Body of pancreas (tissue), 4 donors: ENCODE data around the gene ANKRD44. TPM values are rescaled to one million over a fixed set of nuclear protein-coding genes. Genes with fewer than 3 reads are reported as not detected.

ENCODE experiments used
- ATAC-seq: fragments of 150-250 bp; one replicate; pipeline ENCODE4 v1.9.1; 2016
- DNase-seq, 4 donors: peaks; one replicate each; pipeline ENCODE4 v3.0.0-alpha.2; 2019
- H3K27ac ChIP-seq, 4 donors: fragments of 200-600 bp; sonication (generic); 1 replicate in 3 of 4; 2 replicates in 1 of 4; pipeline versions ENCODE4 v1.5.1 to v1.6.1; 2016 to 2019; ENCODE audit warnings: mild to moderate bottlenecking in 1 of 4, mixed read lengths in 1 of 4, moderate library complexity in 1 of 4
- H3K27me3 ChIP-seq, 2 donors: fragments of 200-600 bp; sonication (generic); one replicate each; pipeline ENCODE4 v1.6.0; 2016; ENCODE audit warnings: mild to moderate bottlenecking in 1 of 2
- H3K36me3 ChIP-seq, 2 donors: fragments of 200-600 bp; sonication (generic); replicated peaks in 1 of 2; 2 replicates each; pipeline ENCODE4 v1.5.1; 2016; ENCODE audit warnings: low read depth in 2 of 2; ENCODE audit not compliant: insufficient read depth in 1 of 2
- H3K4me1 ChIP-seq: fragments of 200-600 bp; sonication (generic); one replicate; pipeline ENCODE4 v1.6.0; 2016
- H3K4me3 ChIP-seq, 2 donors: fragments of 200-600 bp; sonication (generic); 1 replicate in 1 of 2; 2 replicates in 1 of 2; pipeline ENCODE4 v1.5.1; 2016 to 2019
- H3K9me3 ChIP-seq, 3 donors: fragments of 200-600 bp; sonication (generic); 1 replicate in 2 of 3; 2 replicates in 1 of 3; pipeline ENCODE4 v1.5.1; 2016
- POLR2A ChIP-seq, 3 donors: fragments of 450-650 bp; IDR thresholded peaks; one replicate each; pipeline ENCODE4 v1.6.1; 2016; ENCODE audit warnings: antibody characterized with exemption in 3 of 3, mild to moderate bottlenecking in 2 of 3
- WGBS, 2 donors: methylation state at CpG; one replicate each; pipeline ENCODE4 v1.1.5; 2017; 5-methylcytosine and 5-hydroxymethylcytosine counted together
- intact Hi-C: fragments of 100-400 bp; cut with DNase I; formaldehyde crosslinking; loops from one replicate; pipeline ENCODE4 v1.15.1; 2023
- total RNA-seq, 2 donors: library from RNA; depleted of rRNA; stranded (reverse); fragments of >200 nt; gene quantifications; one replicate each; pipeline ENCODE4 v1.1.0, GENCODE V29; 2016
- TF ChIP-seq, protein P1 (sequence below), 7 experiments: fragments of 450-650 bp in 4 of 7; fragments of 200-600 bp in 3 of 7; sonication (generic) in 3 of 7; IDR thresholded peaks; one replicate each; pipeline ENCODE4 v1.5.1; 2016 to 2019; ENCODE audit warnings: antibody characterized with exemption in 7 of 7

ANKRD44 gene
- total RNA-seq, 2 donors from 2014 or later = 12.2 TPM

DNA sequence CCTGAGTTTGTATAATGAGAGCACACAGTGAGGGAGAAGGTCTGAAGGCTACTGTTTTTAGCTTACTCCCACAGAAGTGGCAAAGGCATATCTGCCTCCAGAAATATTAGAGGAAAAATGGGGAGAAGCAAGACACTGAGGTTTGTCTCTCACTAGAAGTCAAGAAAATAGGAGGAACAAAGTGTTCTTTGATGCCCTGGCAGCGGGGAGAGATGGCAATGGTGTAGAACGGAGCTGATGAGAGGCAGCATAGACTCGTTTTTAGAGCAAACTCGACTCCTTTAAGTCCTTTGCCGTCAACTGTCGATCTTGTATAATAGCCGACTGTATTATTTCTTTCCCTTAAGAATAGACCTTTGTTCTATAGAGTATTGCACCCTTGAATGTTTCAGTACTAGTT is 73.8 kb downstream of the ANKRD44 start:
- no peaks in the 10 kb centered on the region for H3K9me3 ChIP-seq
- no peaks in the 10 kb centered on the region for H3K27me3 ChIP-seq
- no peak for ATAC-seq
- DNase-seq = no peak
- no peaks in the 10 kb centered on the region for H3K4me1 ChIP-seq
- intact Hi-C loops = no loop called here
- TF ChIP-seq, protein P1, sequence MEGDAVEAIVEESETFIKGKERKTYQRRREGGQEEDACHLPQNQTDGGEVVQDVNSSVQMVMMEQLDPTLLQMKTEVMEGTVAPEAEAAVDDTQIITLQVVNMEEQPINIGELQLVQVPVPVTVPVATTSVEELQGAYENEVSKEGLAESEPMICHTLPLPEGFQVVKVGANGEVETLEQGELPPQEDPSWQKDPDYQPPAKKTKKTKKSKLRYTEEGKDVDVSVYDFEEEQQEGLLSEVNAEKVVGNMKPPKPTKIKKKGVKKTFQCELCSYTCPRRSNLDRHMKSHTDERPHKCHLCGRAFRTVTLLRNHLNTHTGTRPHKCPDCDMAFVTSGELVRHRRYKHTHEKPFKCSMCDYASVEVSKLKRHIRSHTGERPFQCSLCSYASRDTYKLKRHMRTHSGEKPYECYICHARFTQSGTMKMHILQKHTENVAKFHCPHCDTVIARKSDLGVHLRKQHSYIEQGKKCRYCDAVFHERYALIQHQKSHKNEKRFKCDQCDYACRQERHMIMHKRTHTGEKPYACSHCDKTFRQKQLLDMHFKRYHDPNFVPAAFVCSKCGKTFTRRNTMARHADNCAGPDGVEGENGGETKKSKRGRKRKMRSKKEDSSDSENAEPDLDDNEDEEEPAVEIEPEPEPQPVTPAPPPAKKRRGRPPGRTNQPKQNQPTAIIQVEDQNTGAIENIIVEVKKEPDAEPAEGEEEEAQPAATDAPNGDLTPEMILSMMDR (IDR thresholded peaks at IDR 0.05) = no peak
- no peak for TF ChIP-seq POLR2A (IDR thresholded peaks at IDR 0.05)
- H3K27ac ChIP-seq = no peak overlapping the region
- 67 to 69% methylated on average over 7 of the region's 7 CpGs for WGBS, 2 donors
- H3K4me3 ChIP-seq = no peak overlapping the region
- no peaks in the 10 kb centered on the region for H3K36me3 ChIP-seq

DNA sequence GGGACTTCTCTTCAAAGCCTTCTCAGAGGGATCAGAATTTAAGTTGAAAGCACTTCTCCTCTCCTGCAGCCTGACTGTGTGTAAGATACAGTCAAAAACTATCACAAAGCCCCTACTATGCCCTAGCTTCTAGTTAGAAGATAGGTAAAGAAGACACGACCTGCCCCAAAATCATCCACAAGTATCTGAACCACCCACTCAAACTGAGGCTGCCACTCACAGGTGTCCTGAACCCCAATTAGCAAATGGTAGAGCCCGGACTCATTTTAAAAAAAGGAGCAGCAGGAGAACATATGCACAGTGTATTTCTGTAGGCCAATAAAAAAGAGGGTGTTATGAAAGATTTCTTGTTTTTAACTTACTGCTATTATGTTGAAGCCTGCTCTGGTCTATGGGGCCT is 74.4 kb downstream of the ANKRD44 start:
- Histone ChIP-seq H3K27me3 (no peaks in the 10 kb centered on the region), H3K4me1 (no peaks in the 10 kb centered on the region), H3K9me3 (no peaks in the 10 kb centered on the region), H3K4me3 (no peak overlapping the region), H3K27ac (no peak overlapping the region), H3K36me3 (no peaks in the 10 kb centered on the region)
- ATAC-seq (no peak), DNase-seq (no peak)
- intact Hi-C loops = no loop called here
- WGBS, 2 donors = 90 to 93% methylated on average over 2 of the region's 2 CpGs
- TF ChIP-seq, protein P1 (IDR thresholded peaks at IDR 0.05) = no peak
- no peak for TF ChIP-seq POLR2A (IDR thresholded peaks at IDR 0.05)

DNA sequence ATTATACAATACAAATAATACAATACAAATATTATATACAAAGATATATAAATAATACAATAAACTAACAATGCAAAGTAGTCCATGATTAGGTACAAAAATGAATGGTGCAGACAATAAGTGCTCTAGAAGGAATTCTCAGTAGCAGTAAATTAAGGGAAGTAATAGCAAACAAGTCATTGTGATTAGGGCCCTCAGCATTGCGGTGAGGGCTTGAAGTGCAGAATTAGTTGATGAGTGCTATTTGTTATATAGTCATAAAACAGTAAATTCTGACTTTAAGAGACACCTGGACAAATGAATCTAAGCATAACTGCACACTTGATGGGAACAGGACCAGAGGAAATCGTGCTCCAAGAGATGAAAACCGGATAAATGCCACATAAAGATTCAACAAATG is 74.9 kb downstream of the ANKRD44 start:
- DNase-seq (no peak), ATAC-seq (no peak)
- intact Hi-C loops = no loop called here
- Histone ChIP-seq H3K36me3 (no peaks in the 10 kb centered on the region), H3K27me3 (no peaks in the 10 kb centered on the region), H3K4me1 (no peaks in the 10 kb centered on the region), H3K9me3 (no peaks in the 10 kb centered on the region), H3K4me3 (no peak overlapping the region), H3K27ac (no peak overlapping the region)
- TF ChIP-seq, protein P1 (IDR thresholded peaks at IDR 0.05) = no peak
- no peak for TF ChIP-seq POLR2A (IDR thresholded peaks at IDR 0.05)
- 82 to 87% methylated on average over 3 of the region's 3 CpGs for WGBS, 2 donors

GRCh38 chr2:197234671-197235191 is 75.8 kb downstream of the ANKRD44 start:
- no peaks in the 10 kb centered on the region for H3K27me3 ChIP-seq
- no peaks in the 10 kb centered on the region for H3K4me1 ChIP-seq
- intact Hi-C loops = no loop called here
- no peak for ATAC-seq
- WGBS, 2 donors = 84 to 94% methylated on average over 4 of the region's 4 CpGs
- no peaks in the 10 kb centered on the region for H3K9me3 ChIP-seq
- DNase-seq = no peak
- H3K27ac ChIP-seq = no peak overlapping the region
- H3K4me3 ChIP-seq = no peak overlapping the region
- TF ChIP-seq POLR2A (IDR thresholded peaks at IDR 0.05) = no peak
- TF ChIP-seq, protein P1 (IDR thresholded peaks at IDR 0.05) = no peak
- no peaks in the 10 kb centered on the region for H3K36me3 ChIP-seq

GRCh38 chr2:197233473-197233872 is 77.1 kb downstream of the ANKRD44 start:
- no peaks in the 10 kb centered on the region for H3K36me3 ChIP-seq
- no peak overlapping the region for H3K4me3 ChIP-seq
- TF ChIP-seq, protein P1 (IDR thresholded peaks at IDR 0.05) = no peak
- no peak for TF ChIP-seq POLR2A (IDR thresholded peaks at IDR 0.05)
- no peaks in the 10 kb centered on the region for H3K4me1 ChIP-seq
- no peaks in the 10 kb centered on the region for H3K27me3 ChIP-seq
- no peak overlapping the region for H3K27ac ChIP-seq
- H3K9me3 ChIP-seq = no peaks in the 10 kb centered on the region
- DNase-seq (no peak), ATAC-seq (no peak)
- intact Hi-C loops = no loop called here
